Ureter (tissue), 1 donor: ENCODE results near the gene CNOT6. TPM values are rescaled to one million over a fixed set of nuclear protein-coding genes. Genes with fewer than 3 reads are reported as not detected.
"Not testable (repeated sequence)": the region's sequence is repeated elsewhere in the genome, so short reads cannot be mapped to it uniquely, and the experiment has no call there.

Experiments
- DNase-seq: peaks from one replicate; pipeline ENCODE4 v3.0.0-alpha.2; 2020; ENCODE audit warnings: low spot score
- total RNA-seq: library from RNA; stranded (reverse); gene quantifications from one replicate; pipeline ENCODE4 v1.2.4, GENCODE V29; 2023
- donor health status: DM: yes; HTN: yes; CAD: no.

The CNOT6 gene
- total RNA-seq, 1 donor from 2014 or later: 29.6 TPM

DNA sequence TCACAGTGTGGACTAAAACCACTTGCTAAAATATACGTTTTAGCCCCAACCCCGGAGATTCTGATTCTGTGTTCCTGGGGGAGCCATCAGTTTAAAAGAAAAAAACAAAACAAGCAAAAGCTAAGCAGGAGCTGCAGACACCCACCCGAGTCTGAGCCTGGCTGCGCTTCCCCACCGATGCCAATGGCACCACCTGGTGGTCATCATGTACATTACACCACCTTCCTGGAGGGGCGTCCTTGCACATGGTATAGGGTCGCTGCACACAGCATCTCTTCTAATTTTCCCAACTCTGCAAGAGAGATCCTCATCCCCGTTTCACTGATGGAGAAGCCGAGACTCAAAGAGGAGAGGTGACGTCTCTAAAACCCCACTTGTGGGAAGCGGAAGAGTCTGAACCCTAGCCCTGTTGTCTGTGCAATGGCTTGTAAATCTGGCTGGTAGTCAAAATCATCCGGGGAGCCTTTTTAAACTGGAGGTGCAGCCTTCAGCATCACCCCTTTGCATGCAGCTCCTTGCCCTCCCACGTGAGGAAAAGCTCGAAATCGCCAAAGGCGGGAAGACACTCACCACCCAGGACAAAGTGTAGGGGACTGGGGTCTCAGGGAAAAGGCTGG, 23.1 kb upstream of the CNOT6 start:
- DNase-seq: no peak

DNA sequence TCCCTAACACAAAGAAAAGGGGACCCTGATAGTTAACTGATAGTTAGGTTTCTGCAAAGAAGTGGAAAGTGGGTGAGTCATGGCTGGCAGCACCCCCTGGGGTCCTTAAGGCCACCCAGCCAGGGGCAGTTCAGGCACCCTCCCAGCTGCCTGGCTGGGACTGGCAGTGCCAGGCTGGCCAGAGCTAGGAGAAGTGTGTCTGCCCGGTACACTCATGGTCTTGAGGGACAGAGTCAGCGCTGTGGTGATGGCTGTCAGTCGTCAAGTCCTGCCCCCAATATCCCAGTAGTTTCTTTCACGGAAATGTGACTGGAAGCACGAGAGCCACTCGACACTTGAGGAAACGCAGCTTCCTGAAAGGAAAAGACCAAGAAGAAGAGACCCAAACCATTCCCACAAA, 22.3 kb upstream of the CNOT6 start:
- no peak for DNase-seq

DNA sequence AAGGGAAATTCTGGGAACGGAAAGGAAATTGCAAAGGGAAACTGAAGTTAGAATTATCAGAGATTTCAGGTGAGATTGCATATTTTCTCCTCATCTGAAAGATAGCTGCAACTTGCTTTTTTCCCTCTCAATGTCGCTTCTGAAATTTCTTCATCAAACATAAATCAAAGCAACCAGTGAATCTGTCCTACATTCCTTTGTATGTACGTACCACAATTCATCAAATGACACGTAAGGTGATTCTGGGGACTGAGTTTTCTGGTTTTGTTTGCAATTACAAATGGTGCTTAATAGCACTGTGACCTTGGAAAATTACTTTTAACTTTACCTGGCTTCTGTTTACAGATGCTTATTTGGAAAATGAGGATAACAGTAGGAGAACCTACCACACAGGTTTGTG, 21.9 kb upstream of the CNOT6 start:
- DNase-seq: no peak

DNA sequence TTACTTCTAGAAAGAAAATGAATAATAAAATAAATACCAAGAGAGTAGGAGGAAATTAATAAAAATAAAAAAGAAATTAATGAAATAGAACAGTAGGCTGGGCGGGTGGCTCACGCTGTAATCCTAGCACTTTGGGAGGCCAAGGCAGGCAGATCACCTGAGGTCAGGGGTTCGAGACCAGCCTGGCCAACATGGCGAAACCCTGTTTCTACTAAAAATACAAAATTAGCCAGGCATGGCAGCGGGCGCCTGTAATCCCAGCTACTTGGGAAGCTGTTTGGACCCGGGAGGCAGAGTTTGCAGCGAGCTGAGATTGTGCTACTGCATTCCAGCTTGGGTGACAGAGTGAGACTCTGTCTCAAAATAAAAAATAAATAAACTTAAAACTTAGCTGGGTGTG, 20.8 kb upstream of the CNOT6 start:
- DNase-seq: not testable (repeated sequence)

DNA sequence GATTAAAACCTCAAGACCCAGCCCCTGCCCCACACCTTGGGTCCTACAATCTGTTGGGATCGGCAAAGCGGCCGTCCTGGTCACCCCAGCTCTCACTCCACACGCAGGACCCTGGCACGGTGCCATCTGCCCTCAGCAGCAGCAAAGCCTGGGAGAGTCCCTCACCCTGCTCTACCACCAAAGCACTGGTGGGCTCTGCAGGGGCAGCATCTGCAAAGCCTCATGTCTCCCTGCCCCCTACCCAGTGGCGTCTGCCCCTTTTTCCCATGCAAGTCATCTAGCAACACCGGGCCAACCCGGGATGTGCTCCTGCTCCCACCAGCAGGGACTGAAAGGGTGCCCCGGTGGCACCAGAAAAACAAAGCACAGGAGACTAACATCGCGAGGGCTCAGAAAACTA, 19.6 kb upstream of the CNOT6 start:
- no peak for DNase-seq

DNA sequence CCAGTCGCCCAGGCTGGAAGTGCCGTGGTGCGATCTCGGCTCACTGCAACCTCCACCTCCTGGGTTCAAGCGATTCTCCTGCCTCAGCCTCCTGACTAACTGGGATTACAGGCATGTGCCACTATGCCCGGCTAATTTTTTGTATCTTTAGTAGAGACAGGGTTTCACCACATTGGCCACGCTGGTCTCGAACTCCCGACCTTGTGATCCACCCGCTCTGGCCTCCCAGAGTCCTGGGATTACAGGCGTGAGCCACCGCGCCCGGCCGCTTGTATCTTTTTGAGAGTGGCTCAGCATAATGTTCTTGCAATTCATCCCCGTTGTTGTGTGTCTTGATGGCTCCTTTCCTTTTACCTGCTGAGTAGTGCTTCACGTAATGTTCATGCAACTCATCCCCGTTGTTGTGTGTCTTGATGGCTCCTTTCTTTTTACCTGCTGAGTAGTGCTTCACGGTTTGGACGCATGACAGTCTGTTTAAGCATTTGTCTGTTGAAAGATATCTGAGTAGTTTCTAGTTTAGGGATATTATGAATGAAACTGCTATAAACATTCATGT, 18.1 kb upstream of the CNOT6 start:
- DNase-seq: not testable (repeated sequence)

DNA sequence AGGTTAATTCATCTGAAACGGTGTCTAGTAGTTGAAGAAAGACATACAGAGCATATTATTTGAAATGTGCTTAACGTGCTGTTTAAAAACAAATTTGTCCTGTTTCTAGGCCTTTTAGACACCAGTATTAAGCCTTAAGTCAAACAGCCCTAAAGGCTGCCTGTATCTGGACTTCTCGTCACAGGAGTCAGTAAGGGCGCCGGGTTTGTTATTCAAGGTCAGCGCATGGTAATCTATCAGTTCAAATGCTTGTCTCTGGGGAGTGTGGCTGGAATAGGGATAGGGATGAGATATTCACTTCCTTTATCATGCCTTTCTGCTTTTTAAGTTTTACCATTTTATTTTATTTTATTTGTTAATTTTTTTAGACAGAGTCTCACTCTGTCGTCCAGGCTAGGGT, 9.4 kb upstream of the CNOT6 start:
- no peak for DNase-seq

DNA sequence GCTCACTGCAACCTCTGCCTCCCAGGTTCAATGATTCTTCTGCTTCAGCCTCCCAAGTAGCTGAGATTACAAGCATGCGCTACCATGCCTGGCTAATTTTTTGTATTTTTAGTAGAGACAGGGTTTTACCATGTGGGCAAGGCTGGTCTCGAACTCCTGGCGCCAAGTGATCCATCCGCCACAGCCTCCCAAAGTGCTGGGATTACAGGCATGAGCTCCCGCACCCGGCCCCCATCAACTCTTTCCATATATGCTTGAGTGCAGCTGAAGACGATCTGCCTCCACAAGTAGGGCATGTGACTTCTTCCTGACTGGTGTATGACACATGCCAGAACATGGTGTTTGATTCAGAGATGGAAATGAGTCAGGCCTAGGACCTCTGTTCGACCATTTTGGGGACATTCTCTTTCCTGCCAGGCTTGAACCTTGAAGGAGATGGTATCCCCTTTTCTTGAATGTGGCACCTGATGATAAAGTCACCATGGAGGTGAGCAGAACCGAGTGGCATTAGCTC, 7.5 kb upstream of the CNOT6 start:
- DNase-seq: no peak

DNA sequence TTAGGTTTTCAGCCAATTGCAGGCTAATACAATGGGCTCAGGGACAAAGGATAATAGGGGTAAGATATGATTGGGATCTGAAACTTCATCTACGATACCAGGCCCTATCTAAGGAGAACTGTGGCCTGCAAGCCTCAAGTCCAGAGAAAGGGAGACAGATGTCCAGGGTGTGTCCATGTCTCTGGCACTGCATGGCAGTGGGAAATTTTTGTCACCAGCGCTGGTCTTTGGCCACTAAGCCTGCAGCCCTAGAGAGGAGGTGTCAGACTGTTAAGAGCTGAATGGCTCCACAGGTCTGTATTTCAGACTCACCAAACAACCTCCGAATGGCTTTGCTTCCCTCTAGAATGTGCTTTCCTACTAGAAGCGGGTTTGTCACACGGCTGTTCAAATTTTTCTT, 6.6 kb upstream of the CNOT6 start:
- DNase-seq: no peak

DNA sequence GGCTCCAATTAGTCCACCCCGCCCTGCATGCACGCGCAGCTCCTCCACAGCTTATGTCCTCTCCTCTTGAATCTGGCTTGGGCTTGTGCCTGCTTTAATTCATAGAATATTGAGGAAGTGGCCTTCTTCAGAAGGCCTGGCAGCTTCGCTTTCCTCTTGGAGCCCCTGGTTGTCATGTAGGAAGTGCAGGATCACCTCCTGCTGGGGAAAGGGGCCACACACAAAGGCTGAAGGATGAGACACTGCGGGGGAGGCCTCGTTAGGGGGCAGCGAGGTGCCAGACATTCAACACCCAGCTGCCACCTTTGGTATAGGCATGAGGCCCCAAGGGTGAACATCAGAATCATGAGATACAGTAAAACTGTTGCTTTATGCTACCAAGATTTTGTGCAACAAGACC, 2.7 kb upstream of the CNOT6 start:
- no peak for DNase-seq

DNA sequence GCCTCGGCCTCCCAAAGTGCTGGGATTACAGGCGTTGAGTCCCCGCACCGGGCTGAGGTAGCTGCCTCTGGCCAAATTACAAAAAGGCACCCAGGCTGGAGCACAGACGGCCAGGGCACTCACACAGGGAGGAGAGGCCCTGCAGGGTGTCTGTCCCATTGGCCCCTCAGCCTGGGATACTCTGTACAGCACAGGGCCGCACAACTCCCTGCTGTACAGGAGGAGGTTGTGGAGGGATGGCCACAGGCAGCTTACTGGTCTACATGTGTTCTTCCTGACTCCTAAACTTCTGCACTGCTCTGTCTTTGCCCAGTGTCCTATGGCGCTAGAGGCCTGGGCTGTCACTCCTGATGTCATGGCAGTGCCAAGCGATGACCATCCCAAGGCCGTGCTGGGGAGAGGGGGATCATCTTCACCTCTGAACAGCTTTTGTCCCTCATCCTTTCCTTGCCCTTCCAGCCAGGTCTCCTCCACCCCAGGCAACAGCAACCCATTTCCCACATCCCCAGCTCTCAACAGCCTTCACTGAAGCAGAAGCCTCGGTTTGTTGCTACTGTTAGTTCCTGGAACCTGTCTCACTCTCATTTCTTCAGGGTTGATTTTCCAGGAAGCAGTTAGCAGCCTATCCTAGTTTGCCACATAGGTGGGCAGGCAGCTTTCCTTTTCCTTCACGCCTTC, 1.8 kb upstream of the CNOT6 start:
- DNase-seq: no peak

DNA sequence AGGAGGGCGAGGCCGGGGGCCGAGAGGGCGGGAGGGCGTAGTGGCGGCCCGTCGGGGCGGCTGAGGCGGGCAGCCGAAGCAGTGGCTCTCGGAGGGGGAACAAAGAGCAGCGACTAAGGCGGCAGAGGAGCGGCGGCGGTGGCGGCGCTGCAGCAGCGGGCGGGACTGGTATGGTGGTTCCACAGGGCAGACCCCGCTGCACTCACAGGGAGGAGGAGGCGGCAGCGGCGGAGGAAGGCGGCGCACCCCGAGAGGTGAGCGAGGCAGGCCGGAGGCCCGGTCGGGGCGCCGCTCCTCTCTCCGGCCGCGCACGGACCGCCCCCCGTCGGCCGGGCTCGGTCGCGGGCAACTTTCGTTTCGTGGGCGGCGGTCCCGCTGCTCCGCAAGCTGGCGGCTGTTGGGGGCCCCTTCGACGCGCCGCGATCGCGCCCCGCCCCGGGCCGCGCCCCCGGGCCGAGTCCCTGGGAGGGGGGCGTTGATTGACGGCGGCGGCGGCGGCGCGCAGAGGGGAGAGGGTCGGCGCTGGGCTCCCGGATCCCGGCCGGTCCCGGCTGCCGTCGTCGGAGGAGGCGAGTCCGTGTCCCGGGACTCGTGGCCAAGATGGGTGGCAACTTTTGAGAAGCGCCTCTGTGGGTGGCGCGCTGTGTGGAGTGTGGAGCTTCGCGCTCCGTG, 467 bp downstream of the CNOT6 start:
- DNase-seq: peak; percentile 53

DNA sequence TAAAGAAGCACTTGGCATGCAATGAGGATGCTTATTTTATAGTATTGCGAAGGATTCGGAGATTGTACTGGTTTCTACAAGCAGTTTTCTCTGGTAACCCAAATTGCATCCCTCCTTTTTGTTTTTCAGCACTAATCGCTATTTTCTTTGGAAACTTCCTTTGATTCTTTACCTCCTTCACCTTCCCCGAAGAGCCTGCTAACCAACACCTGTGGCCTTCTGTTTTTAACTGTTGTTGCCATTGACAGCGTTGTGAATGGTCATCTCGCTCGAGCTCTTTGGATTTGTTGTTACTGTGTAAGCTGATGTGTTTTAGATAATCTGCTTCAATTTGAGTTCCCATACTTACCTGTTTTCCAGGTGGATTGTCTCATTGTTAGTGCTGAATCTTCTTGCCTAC, 1.1 kb downstream of the CNOT6 start:
- no peak for DNase-seq

DNA sequence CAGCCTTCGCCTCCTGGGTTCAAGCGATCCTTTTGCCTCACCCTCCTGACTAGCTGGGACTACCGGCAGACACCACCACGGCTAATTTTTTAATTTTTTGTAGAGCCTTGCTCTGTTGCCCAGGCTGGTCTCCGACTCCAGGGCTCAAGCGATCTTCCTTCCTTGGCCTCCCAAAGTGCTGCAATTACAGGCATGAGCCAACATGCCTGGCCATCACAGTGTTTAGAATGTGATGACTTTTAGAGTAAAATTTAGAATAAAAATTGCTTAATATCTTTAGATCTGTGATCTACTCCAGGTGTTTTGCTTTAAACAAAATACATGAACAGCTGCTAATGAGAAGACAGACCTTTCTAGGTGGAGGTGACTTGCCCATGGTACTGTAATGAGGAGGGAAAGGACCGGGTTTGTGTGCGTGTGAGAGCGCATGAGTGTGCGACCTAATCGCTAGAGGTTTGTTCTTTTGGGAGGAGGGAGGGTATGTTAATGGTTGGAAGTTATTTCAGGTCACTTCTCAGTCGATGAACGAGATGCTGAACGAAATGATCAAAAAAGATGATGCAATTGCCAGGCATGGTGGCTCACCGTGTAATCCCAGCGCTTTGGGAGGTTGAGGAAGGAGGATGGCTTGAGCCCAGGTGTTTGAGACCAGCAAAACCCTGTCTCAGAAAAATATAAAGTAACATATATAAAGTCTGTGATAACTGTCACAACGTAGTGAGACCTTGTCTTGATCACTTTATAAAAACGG, 2.0 kb downstream of the CNOT6 start:
- DNase-seq: no peak

DNA sequence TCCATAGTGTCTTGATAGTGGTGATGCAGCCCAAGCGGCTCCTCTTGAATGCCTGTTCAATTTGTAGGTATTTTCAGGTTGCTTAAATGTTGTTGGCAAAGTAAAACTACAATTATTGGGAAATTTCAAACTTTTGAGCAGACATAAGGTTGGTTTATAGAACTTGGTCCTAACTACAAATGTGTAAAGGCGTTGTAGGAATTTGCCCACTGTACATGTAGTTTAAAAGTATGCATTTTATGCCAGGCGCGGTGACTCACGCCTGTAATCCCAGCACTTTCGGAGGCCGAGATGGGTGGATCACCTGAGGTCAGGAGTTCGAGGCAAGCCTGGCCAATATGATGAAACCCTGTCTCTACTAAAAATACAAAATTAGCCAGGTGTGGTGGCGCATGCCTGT, 2.6 kb downstream of the CNOT6 start:
- DNase-seq: not testable (repeated sequence)

DNA sequence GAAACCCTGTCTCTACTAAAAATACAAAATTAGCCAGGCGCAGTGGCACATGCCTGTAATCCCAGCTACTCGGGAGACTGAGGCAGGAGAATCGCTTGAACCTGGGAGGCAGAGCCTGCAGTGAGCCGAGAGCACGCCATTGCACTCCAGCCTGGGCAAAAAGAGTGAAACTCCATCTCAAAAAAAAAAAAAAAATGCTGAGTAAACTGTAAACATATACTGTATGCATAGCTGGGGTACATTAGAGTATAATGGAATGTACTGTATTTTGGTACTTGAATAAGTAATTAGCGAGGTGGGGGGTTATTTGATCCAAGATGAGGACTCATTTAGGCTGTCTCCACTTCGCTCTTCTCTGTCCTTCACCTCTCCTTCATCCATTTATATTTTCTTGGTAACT, 3.7 kb downstream of the CNOT6 start:
- not testable (repeated sequence) for DNase-seq

DNA sequence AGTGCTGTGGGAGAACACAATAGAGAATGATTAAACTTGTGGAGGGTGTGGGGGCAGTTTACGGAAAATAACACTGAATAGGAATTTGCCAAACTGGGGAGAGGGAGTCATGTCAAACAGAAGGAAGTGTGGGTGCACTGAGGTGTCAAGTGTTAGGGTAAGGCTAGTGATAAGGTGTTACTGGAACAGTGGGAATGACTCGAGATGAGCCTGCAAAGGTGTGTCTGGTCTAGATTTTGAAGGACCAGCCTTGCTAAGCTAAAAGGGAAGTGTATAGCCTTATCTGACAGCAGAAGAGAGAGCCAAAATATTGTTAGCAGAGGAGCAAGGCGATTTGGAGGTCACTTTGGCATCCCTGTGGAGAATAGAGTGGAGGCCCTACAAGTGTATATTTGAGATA, 4.2 kb downstream of the CNOT6 start:
- no peak for DNase-seq

DNA sequence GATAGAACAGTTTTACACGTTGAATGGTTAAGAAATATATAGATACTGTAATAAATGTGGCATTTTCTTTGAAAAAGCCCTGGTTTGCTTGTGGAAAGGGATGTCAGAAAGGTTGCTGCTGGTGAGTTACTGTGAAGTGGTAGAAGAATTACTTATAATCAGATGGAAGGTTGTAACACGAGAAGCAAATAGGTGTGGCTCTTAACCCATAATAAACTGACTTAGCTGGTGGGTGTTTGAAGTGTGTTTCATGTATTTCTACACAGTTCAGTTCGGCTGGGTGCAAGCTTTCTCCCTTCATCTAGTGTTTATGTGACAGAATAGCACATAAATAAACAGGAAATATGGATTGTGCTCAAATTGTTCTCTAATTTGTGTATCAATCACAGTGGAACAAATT, 5.5 kb downstream of the CNOT6 start:
- no peak for DNase-seq

DNA sequence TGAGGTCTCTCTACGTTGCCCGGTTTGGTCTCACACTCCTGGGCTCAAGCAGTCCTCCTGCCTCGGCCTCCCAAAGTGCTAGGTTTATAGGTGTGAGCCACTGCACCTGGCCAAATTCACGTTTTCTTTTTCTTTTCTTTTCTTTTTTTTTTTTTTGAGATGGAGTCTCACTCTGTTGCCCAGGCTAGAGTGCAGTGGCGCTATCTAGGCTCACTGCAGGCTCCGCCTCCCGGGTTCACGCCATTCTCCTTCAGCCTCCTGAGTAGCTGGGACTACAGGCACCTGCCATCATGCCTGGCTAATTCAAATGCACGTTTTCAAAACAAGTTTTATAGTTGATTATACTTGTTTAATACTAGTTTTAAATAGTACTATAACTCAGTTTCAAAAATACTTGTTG, 6.1 kb downstream of the CNOT6 start:
- DNase-seq: not testable (repeated sequence)

DNA sequence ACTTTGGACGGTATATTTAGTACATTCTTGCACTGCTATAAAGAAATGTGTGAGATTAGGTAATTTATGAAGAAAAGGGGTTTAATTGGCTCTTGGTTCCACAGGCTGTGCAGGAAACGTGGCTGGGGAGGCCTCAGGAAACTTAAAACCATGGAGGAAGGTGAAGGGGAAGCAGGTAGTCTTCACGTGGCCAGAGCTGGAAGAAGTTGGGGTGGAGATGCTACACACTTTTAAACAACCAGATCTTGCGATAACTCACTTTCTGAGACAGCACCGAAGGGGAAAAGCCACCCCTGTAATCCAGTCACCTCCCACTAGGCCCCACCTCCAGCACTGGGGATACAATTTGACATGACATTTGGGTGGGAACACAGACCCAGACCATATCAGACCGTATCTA, 13.5 kb downstream of the CNOT6 start:
- DNase-seq: no peak

DNA sequence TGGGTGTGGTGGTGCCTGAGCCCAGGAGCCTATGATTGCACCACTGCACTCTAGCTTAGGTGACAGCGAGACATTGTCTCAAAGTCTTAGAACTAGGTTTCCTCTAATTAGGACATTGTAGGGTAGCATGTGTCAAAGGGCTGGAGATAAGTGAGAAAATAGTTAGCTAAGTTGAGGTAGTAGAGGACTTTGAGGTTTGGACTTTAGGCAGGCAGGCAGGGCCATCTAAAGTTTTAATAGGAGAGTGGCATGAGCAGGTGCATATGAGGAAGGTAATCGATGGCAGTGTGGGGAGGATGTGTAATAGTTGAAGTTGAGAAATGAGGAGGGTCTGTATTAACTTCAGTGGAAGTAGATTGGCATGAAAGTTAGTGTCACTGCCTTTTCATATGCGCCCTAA, 21.1 kb downstream of the CNOT6 start:
- DNase-seq: no peak

DNA sequence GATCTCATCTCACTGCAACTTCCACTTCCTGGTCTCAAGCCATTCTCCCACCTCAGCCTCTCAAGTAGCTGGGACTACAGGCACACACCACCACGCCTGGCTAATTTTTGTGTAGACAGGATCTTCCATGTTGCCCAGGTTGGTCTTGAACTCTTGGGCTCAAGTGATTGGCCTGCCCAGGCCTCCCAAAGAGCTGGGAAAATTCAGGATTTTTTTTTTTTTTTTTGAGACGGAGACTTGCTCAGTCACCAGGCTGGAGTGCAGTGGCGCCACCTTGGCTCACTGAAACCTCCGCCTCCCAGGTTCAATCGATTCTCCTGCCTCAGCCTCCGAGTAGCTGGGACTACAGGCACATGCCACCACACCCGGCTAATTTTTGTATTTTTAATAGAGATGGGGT, 21.8 kb downstream of the CNOT6 start:
- not testable (repeated sequence) for DNase-seq
